Glutamatergic neuron (in vitro differentiated cells): ENCODE results near the gene CCN2. TPM values are rescaled to one million over a fixed set of nuclear protein-coding genes. Genes with fewer than 3 reads are reported as not detected.

Experiments
- DNase-seq: peaks from one replicate; pipeline ENCODE4 v3.0.0; 2022
- H3K27ac Mint-ChIP-seq: one replicate; pipeline ENCODE4 v1.8.0; 2020; ENCODE audit warnings: mild to moderate bottlenecking, mixed read lengths, inconsistent platforms; ENCODE audit not compliant: unreplicated experiment
- H3K27me3 Mint-ChIP-seq: one replicate; pipeline ENCODE4 v1.8.0; 2020; ENCODE audit warnings: mild to moderate bottlenecking, moderate library complexity, mixed read lengths, inconsistent platforms; ENCODE audit not compliant: unreplicated experiment
- H3K36me3 Mint-ChIP-seq: one replicate; pipeline ENCODE4 v1.8.0; 2020; ENCODE audit warnings: mild to moderate bottlenecking, mixed read lengths, inconsistent platforms; ENCODE audit not compliant: unreplicated experiment
- H3K4me1 Mint-ChIP-seq: one replicate; pipeline ENCODE4 v1.8.0; 2020; ENCODE audit warnings: mild to moderate bottlenecking, low read depth, mixed read lengths, inconsistent platforms; ENCODE audit not compliant: unreplicated experiment
- H3K4me3 Mint-ChIP-seq: one replicate; pipeline ENCODE4 v1.8.0; 2020; ENCODE audit warnings: mild to moderate bottlenecking, mixed read lengths, inconsistent platforms; ENCODE audit not compliant: unreplicated experiment
- H3K9me3 Mint-ChIP-seq: one replicate; pipeline ENCODE4 v1.8.0; 2020; ENCODE audit warnings: mild to moderate bottlenecking, moderate library complexity, mixed read lengths, inconsistent platforms; ENCODE audit not compliant: unreplicated experiment
- total RNA-seq: library from RNA; stranded (reverse); fragmentation: NEBNext Ultra II Directional; extraction: Animal tissue kit (Norgen Biotek cat#: 25700); gene quantifications from one replicate; pipeline ENCODE4 v1.2.1, GENCODE V29; 2021; ENCODE audit not compliant: unreplicated experiment
- TF ChIP-seq, protein P1 (sequence below): fragments of 200-600 bp; sonication (generic); IDR thresholded peaks from one replicate; pipeline ENCODE4 v1.5.0; 2021; ENCODE audit not compliant: partially characterized antibody, unreplicated experiment

CCN2 gene
- total RNA-seq, 1 donor from 2014 or later: 1.2 TPM

DNA sequence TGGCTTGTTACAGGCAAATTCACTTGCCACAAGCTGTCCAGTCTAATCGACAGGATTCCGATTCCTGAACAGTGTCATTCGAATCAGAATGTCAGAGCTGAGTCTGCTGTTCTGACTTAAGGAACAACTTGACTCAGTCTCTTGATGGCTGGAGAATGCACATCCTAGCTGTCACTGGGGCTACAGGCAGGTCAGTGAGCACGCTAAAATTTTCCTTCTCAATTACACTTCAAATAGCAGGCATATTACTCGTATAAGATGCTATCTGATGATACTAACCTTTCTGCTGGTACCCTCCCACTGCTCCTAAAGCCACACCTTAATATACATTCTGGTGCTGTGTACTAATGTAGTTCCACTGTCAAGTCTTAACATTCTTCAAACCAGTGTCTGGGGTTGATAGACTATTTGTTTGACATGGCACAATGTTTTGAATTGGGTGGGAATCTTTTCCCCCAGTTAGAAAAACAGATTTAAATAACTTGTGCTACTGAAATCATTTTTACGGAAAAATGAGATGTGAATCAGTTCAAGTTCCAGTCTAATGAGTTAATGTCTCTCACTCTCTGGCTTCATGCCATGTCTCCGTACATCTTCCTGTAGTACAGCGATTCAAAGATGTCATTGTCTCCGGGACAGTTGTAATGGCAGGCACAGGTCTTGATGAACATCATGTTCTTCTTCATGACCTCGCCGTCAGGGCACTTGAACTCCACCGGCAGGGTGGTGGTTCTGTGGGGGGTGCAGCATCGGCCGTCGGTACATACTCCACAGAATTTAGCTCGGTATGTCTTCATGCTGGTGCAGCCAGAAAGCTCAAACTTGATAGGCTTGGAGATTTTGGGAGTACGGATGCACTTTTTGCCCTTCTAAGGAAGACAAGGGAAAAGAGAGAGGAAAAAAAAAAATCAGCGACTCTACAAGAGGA, 2.2 kb downstream of the CCN2 start:
- peaks cover 5% of the 10 kb centered on the region for H3K4me1 Mint-ChIP-seq
- H3K27ac Mint-ChIP-seq: no peak overlapping the region
- H3K4me3 Mint-ChIP-seq: peak overlapping the region; percentile 14
- no peaks in the 10 kb centered on the region for H3K36me3 Mint-ChIP-seq
- TF ChIP-seq, protein P1, sequence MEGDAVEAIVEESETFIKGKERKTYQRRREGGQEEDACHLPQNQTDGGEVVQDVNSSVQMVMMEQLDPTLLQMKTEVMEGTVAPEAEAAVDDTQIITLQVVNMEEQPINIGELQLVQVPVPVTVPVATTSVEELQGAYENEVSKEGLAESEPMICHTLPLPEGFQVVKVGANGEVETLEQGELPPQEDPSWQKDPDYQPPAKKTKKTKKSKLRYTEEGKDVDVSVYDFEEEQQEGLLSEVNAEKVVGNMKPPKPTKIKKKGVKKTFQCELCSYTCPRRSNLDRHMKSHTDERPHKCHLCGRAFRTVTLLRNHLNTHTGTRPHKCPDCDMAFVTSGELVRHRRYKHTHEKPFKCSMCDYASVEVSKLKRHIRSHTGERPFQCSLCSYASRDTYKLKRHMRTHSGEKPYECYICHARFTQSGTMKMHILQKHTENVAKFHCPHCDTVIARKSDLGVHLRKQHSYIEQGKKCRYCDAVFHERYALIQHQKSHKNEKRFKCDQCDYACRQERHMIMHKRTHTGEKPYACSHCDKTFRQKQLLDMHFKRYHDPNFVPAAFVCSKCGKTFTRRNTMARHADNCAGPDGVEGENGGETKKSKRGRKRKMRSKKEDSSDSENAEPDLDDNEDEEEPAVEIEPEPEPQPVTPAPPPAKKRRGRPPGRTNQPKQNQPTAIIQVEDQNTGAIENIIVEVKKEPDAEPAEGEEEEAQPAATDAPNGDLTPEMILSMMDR: no peak
- no peak for DNase-seq
- peaks cover 5% of the 10 kb centered on the region for H3K27me3 Mint-ChIP-seq
- peaks cover 3% of the 10 kb centered on the region for H3K9me3 Mint-ChIP-seq

DNA sequence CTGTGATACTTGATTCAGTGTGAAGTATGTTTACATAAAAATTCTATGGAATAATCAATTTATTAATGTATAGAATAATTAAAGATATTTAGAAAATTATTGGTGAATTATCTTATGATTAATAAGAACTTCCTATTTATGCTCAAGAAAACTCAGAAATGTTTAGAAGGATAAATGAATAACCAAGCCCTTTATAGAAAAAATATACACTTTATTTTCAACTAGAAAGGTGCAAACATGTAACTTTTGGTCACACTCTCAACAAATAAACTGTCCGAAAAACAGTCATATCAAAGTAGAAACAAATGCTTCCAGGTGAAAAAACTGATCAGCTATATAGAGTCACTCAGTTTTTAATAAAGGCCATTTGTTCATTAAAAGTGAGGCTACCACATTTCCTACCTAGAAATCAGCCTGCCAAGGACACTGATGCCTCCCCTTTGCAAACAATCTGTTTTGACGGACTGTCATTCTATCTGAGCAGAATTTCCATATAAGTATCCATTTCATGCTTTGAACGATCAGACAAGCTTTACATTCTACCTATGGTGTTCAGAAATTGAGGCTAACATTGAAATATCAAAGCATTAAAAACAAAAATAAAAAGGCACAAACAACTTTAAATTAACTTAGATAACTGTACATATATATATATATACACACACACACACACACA, 3.0 kb downstream of the CCN2 start:
- Mint-ChIP-seq H3K27me3 (peaks cover 5% of the 10 kb centered on the region), H3K9me3 (peaks cover 3% of the 10 kb centered on the region), H3K27ac (no peak overlapping the region), H3K4me1 (peaks cover 4% of the 10 kb centered on the region), H3K4me3 (no peak overlapping the region), H3K36me3 (no peaks in the 10 kb centered on the region)
- no peak for DNase-seq
- TF ChIP-seq, protein P1: no peak

DNA sequence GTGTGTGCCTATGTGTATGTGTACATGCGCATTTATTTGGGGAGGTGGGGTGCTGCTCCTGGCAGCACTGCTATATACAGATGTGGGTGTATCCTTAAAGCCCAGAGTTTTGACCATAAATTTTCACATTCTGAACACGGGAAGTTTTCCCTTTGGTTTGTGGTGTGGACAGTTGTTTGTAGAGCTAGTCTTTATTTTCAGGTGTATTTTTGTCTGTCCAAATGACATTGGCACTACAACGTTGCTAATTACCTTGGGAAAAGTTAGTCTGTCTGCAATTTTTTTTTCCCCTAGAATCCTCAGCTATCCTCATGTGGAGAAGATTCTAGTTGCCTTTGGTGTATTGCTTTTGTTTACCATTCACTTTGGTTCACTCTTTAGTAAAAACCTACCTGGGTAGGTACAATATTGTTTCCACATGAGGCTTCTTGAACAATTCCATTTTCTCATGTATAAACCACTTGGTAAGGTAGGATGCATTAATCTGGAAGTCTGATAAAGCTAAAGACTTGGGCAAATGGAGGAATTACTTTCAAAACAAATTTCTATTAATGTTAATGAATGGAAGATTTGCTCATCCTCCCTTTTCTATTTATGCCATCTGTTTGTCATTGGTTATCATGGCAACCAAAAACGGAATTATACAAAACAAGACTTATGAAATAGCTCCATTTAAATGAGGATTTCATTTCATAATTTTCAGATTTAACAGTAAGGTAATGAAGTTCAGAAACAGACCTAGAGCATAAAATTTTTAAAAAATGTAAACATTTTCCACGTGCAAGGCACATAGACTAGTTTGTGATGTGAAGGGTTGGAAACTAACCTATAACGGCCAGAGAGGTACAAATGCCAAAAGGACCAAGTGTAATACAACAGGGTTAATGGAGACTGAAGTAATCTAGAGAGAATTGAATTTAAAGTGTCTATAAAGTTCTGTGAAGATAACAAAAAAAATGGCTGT, 3.9 kb downstream of the CCN2 start:
- peaks cover 4% of the 10 kb centered on the region for H3K4me1 Mint-ChIP-seq
- no peak for DNase-seq
- peaks cover 3% of the 10 kb centered on the region for H3K9me3 Mint-ChIP-seq
- peaks cover 5% of the 10 kb centered on the region for H3K27me3 Mint-ChIP-seq
- H3K36me3 Mint-ChIP-seq: no peaks in the 10 kb centered on the region
- H3K4me3 Mint-ChIP-seq: no peak overlapping the region
- no peak overlapping the region for H3K27ac Mint-ChIP-seq
- TF ChIP-seq, protein P1: no peak

DNA sequence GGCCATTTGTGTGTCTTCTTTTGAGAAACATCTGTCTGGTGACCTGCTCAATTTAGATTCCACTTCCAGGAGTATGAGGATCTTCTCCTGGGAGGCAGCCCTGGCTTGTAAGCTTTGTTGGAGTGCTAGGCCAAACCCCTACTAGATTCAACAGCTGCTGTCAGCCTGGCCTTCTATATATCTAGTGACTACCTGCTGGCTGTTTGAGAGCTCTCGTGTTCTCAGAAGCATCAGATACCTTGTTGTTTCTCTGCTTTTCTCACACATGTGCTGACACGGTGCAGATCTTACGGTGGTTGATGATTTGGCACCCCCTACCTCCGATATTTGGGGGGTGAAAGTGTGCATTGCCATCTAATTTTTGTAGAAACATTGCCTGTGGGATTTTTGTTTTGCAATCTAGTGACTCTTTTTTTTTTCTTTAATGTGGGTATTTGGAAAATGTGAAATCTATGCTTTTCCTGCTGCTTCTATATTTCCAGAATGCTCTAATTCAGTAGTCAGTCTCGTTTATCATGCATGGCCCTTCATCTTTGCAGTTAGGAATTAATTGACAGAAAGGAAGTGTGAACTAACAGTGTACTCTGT, 4.7 kb downstream of the CCN2 start:
- Mint-ChIP-seq H3K4me3 (no peak overlapping the region), H3K4me1 (peaks cover 2% of the 10 kb centered on the region), H3K27me3 (peaks cover 4% of the 10 kb centered on the region), H3K27ac (no peak overlapping the region), H3K9me3 (peaks cover 2% of the 10 kb centered on the region), H3K36me3 (no peaks in the 10 kb centered on the region)
- DNase-seq: no peak
- TF ChIP-seq, protein P1: no peak
